Measurements from ENCODE around the gene MYO5A. TPM values are rescaled to one million over a fixed set of nuclear protein-coding genes. Genes with fewer than 3 reads are reported as not detected.
"Not testable (repeated sequence)": the region's sequence is repeated elsewhere in the genome, so short reads cannot be mapped to it uniquely, and the experiment has no call there.

MYO5A gene
- total RNA-seq, 2 experiments from 2014 or later = 28.5 to 36.3 TPM

DNA sequence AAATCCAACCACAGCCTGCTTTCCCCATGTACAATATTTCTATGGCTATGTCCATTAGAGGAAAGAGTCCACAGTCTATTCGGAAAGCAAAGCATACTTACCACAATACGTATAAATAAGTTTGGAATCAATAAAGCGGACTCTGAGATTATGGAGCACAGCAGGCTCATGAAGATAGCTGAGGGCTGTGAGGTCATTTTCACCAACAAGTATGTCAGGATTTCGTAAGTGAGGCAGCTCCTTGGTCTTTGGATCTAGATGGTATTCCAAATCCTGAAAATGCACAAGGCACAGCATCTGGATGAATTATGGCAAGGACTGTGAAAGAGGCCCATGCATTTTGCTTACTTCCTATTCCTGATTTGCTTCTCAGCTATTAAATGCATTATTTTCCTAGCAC is 100.4 kb downstream of the MYO5A start:
- H3K4me3 Mint-ChIP-seq = no peak overlapping the region
- H3K36me3 Mint-ChIP-seq = peaks cover 6% of the 10 kb centered on the region
- POLR2A ChIA-PET = interaction anchor here (0.8 kb wide), 1 partner anchor 17 kb away, joined by 3 read pairs; no protein-coding TSS in a partner anchor
- H3K9me3 Mint-ChIP-seq = no peaks in the 10 kb centered on the region
- no peak overlapping the region for H3K27ac Mint-ChIP-seq
- no peak for DNase-seq
- no peaks in the 10 kb centered on the region for H3K27me3 Mint-ChIP-seq
- ATAC-seq (ENCODE audit: low read depth) = no peak
- H3K4me1 Mint-ChIP-seq = peaks cover 4% of the 10 kb centered on the region

DNA sequence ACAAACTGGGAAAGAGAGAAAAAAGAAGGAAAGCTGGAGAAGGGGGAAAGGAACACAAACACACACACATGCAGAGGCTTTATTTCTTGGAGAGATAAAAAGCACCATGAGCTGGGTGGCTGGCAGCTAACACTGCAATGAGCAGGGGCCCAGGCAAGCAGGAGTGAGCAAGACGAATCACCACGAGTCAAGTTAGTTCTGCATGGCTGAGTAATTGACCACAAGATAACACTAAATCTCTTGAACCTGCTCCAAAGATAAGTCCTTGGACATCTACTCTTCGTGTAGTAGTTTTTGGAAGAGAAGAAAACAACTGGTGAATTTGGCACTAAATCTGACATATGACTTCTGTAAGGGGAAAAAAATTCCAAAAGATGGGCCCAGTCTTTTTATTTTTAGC is 100.9 kb downstream of the MYO5A start:
- Mint-ChIP-seq H3K4me1 (peaks cover 4% of the 10 kb centered on the region), H3K27me3 (no peaks in the 10 kb centered on the region), H3K9me3 (no peaks in the 10 kb centered on the region), H3K27ac (no peak overlapping the region), H3K36me3 (peaks cover 6% of the 10 kb centered on the region), H3K4me3 (no peak overlapping the region)
- DNase-seq (no peak), ATAC-seq (ENCODE audit: low read depth) (no peak)
- POLR2A ChIA-PET = interaction anchor here (0.8 kb wide), 1 partner anchor 16 kb away, joined by 3 read pairs; no protein-coding TSS in a partner anchor

DNA sequence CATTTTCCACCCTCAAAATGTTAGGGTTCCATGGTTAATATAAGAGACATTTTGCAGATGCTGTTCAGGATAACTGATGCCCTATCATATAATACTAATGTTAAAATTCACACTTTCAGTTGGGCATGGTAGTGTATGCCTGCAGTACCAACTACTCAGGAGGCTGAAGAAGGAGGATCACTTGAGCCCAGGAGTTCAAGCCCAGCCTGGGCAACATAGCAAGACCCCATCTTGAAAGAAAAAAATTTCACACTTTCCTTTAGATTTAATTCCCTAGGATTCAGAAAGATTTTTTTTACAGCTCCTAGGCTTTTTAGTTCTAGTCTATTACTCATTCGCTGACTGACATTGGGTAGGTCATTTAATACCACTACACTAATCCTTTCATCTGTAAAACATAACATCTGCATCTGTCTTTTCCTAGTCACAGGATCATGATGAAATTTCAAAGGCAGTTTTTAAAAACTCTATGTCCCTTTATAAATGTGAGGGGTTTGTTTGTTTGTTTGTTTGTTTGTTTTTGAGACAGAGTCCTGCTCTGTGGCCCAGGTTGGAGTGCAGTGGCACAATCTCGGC is 103.7 kb downstream of the MYO5A start:
- no peak for DNase-seq
- Mint-ChIP-seq H3K36me3 (peaks cover 8% of the 10 kb centered on the region), H3K27ac (no peak overlapping the region), H3K4me1 (peaks cover 2% of the 10 kb centered on the region), H3K4me3 (no peak overlapping the region), H3K9me3 (no peaks in the 10 kb centered on the region), H3K27me3 (no peaks in the 10 kb centered on the region)
- POLR2A ChIA-PET = no interaction called here
- no peak for ATAC-seq (ENCODE audit: low read depth)

DNA sequence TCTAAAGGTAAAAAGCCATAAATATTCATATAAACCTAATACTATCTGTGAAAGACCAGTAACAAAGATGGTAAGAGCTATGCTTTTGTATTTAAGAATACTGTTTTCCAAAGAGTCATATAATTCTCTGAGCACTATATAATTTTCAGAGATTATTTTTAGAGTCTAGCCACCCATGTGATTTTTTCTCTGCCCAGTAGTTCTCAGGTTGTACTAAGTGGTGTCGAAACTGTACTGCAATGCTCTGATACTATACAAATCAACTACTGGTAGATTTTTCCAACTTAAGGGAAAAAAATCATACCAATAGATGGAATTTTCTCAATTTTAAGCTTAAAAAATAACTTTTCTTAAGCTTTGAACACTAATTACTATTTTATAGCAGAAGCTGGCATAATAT is 104.8 kb downstream of the MYO5A start:
- H3K4me3 Mint-ChIP-seq = no peak overlapping the region
- POLR2A ChIA-PET = no interaction called here
- H3K27ac Mint-ChIP-seq = no peak overlapping the region
- no peak for DNase-seq
- no peak for ATAC-seq (ENCODE audit: low read depth)
- H3K36me3 Mint-ChIP-seq = peaks cover 6% of the 10 kb centered on the region
- H3K9me3 Mint-ChIP-seq = no peaks in the 10 kb centered on the region
- H3K27me3 Mint-ChIP-seq = no peaks in the 10 kb centered on the region
- peaks cover 10% of the 10 kb centered on the region for H3K4me1 Mint-ChIP-seq

DNA sequence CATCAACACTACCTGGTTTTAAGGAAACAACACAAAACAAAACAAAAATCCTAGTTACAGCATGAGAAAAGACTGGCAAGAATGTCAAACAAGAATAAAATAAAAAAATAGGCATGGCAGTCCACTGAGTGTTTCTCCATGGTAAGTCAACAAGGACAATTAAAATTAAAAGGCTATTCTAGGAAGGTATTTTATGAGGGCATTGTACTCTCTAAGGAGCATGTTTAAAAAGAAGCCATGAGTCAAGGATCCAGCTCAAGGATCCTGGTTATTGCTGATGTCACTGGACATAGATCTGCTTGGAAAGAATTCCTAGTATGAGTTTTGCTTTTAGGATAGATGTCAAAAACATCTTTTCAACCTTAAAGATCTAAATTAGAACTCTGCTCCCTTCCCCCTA is 106.7 kb downstream of the MYO5A start:
- H3K4me3 Mint-ChIP-seq = no peak overlapping the region
- H3K9me3 Mint-ChIP-seq = no peaks in the 10 kb centered on the region
- ATAC-seq (ENCODE audit: low read depth) (no peak), DNase-seq (no peak)
- POLR2A ChIA-PET = no interaction called here
- H3K27ac Mint-ChIP-seq = no peak overlapping the region
- peaks cover 12% of the 10 kb centered on the region for H3K4me1 Mint-ChIP-seq
- H3K27me3 Mint-ChIP-seq = no peaks in the 10 kb centered on the region
- peaks cover 15% of the 10 kb centered on the region for H3K36me3 Mint-ChIP-seq

DNA sequence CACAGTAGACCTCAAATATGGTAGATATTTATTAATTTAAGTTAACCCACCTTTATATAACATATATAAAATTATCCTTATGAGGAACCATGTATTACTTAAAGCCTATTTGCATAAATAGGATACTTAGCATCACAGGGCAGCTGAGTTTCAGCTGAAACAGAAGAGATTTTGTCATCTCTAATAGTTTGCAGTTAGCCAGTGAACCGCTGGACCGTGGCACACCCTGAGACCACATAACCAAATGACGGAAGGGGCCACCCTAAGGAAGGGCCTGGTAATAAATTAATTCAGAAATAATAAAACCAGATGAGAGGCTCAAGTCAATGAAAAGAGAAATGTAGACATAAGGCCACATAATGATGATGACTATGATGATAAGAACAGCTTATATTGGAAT is 107.7 kb downstream of the MYO5A start:
- peaks cover 12% of the 10 kb centered on the region for H3K4me1 Mint-ChIP-seq

DNA sequence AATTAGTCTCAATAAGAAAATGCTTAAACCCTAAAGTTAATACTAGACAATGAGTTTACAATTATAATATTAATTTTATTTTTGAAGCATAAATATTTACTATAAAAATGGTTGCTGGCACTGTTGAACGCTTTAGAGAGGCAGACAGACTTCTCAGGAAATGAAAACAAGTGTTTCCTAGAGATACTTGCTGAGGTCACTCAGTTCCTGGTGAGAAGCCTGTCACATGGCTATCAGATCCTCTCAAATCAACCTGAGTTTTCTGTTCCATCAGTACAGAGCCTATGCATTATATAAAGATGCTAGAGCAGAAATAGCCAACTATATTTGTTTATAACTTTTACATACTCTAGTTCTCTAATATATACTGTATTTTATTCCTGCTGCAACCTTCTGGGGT is 109.2 kb downstream of the MYO5A start:
- POLR2A ChIA-PET = no interaction called here
- no peaks in the 10 kb centered on the region for H3K27me3 Mint-ChIP-seq
- peaks cover 16% of the 10 kb centered on the region for H3K36me3 Mint-ChIP-seq
- DNase-seq (no peak), ATAC-seq (ENCODE audit: low read depth) (no peak)
- H3K4me1 Mint-ChIP-seq = peaks cover 12% of the 10 kb centered on the region
- no peaks in the 10 kb centered on the region for H3K9me3 Mint-ChIP-seq
- H3K4me3 Mint-ChIP-seq = no peak overlapping the region
- H3K27ac Mint-ChIP-seq = no peak overlapping the region

More for the DNA sequence above, 107.7 kb downstream of the MYO5A start:
- Mint-ChIP-seq H3K36me3 (peaks cover 16% of the 10 kb centered on the region), H3K9me3 (no peaks in the 10 kb centered on the region), H3K27me3 (no peaks in the 10 kb centered on the region), H3K4me3 (no peak overlapping the region), H3K27ac (no peak overlapping the region)
- DNase-seq (no peak), ATAC-seq (ENCODE audit: low read depth) (no peak)
- POLR2A ChIA-PET = no interaction called here

DNA sequence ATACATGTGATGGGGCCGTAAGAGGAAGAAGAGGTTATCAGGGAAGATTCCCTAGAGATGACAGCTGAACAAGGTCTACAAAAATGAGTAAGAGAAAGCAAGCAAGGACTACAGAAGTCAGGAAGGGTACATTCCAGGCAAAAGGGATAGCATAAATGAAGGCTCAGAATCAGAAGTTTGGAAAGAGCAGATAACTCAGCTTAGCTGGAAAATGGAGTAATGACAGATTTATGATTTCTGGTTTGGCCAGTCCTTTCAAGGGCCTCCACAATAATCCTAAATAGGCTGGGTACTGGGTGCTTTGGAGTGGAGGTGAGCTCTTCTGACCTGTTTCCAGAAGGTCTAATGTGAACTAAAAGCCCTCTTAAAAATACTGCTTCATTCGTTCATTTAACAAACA is 110.7 kb downstream of the MYO5A start:
- POLR2A ChIA-PET = no interaction called here
- no peaks in the 10 kb centered on the region for H3K27me3 Mint-ChIP-seq
- H3K9me3 Mint-ChIP-seq = no peaks in the 10 kb centered on the region
- H3K4me3 Mint-ChIP-seq = no peak overlapping the region
- peaks cover 16% of the 10 kb centered on the region for H3K36me3 Mint-ChIP-seq
- DNase-seq = no peak
- no peak overlapping the region for H3K27ac Mint-ChIP-seq
- H3K4me1 Mint-ChIP-seq = peaks cover 12% of the 10 kb centered on the region
- ATAC-seq (ENCODE audit: low read depth) = no peak

DNA sequence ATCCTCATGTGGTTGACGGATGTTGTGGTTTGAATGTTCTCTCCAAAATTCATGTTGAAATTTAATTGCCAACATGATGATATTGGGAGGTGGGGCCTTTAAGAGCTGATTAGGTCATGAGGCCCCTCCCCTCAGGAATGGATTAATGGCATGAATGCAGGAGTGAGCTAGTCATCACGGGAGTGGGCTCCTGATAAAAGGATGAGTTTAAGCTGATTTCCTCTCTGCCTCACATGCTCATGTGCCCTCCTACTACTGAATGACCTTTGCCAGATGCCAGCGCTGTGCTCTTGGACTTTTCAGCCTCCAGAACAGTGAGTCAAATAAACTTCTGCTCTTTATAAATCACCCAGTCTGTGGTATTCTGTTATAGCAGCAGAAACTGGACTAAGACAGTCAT is 111.2 kb downstream of the MYO5A start:
- Mint-ChIP-seq H3K27ac (no peak overlapping the region), H3K9me3 (no peaks in the 10 kb centered on the region), H3K4me3 (no peak overlapping the region), H3K36me3 (peaks cover 16% of the 10 kb centered on the region), H3K4me1 (peaks cover 12% of the 10 kb centered on the region), H3K27me3 (no peaks in the 10 kb centered on the region)
- no peak for ATAC-seq (ENCODE audit: low read depth)
- no peak for DNase-seq
- POLR2A ChIA-PET = no interaction called here

DNA sequence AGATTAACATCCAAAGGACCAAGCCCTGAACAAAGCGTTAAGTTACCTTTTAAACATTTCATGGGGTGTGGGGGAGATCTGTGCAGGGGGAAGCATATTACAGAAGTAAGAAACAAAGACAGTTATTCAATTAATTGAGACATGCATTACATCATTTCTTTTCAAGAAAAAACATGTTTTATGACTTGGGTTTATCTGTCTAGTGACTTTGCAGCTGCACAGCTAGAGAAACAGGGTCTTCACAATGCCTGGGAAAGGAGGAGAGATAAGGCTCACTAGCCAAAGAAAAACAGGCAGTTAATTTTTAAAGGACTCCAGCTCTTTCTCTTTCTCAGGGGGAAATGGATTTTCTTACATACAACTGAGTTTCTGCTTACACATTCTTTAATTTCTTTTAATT is 112.1 kb downstream of the MYO5A start:
- Mint-ChIP-seq H3K36me3 (peaks cover 12% of the 10 kb centered on the region), H3K4me1 (peaks cover 12% of the 10 kb centered on the region)
- H3K27ac Mint-ChIP-seq; ATAC-seq (ENCODE audit: low read depth); POLR2A ChIA-PET; H3K9me3 Mint-ChIP-seq; DNase-seq; H3K27me3 Mint-ChIP-seq; H3K4me3 Mint-ChIP-seq: not testable (repeated sequence)

DNA sequence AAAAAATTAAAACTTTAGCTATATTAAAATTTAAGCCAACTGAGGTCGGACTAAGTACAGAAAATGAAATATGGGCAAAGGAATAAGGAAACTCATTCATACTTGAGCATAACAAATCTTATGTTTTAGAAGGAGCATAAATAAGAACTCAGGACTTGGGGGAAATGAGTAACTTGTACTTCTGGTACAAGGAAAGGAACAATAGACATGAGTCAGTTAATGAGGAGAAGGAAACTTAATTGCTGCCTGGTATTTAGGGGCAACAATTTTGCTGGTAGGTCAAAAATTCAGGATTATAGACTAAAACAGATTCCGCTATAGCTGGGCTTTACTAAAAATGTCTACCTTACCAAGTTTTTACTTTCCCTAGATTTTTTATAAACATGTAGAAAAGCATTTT is 113.1 kb downstream of the MYO5A start:
- Mint-ChIP-seq H3K36me3 (peaks cover 12% of the 10 kb centered on the region), H3K4me3 (no peak overlapping the region), H3K9me3 (no peaks in the 10 kb centered on the region), H3K27me3 (no peaks in the 10 kb centered on the region), H3K4me1 (peaks cover 12% of the 10 kb centered on the region), H3K27ac (no peak overlapping the region)
- DNase-seq (no peak), ATAC-seq (ENCODE audit: low read depth) (no peak)
- POLR2A ChIA-PET = no interaction called here

DNA sequence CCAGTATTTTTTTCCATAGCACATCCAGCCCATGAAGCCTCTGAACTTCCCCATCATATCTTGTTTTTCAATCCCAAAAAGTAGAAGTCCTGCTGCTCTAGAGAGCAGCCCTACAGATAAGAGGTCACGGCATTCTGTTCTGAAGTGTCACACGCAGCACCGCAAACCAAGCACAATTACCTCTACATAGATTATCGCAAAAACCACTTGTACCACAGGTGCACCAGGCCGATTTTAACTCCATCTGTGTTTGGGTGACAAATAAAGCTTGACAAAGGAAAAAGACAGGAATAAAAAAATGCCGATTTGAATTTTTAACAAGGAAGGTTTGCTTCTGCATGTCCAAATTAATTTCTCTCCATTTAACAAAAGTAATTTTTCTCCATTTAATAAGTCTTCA is 113.7 kb downstream of the MYO5A start:
- peaks cover 10% of the 10 kb centered on the region for H3K4me1 Mint-ChIP-seq
- H3K4me3 Mint-ChIP-seq = no peak overlapping the region
- DNase-seq (no peak), ATAC-seq (ENCODE audit: low read depth) (no peak)
- POLR2A ChIA-PET = no interaction called here
- H3K9me3 Mint-ChIP-seq = no peaks in the 10 kb centered on the region
- peaks cover 12% of the 10 kb centered on the region for H3K36me3 Mint-ChIP-seq
- no peaks in the 10 kb centered on the region for H3K27me3 Mint-ChIP-seq
- H3K27ac Mint-ChIP-seq = no peak overlapping the region

DNA sequence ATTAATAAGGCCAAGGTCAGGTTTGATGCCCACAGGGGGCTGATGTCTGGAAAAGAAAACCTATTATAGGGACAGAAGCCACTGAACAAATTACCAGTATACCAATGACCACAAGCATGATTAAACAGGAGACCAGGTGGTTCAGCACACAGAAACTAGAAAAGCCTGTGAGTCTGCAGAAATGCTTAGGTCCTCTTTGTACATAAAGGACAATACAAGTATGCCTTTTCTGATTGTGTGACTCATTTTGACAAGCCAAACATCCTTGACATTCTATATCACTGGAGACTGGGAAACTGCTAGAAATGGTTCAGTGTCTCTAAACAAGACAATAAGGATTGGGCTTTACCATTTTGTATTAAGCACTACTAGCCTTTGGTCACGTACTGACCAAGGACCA is 119.9 kb downstream of the MYO5A start:
- Mint-ChIP-seq H3K27me3 (no peaks in the 10 kb centered on the region), H3K36me3 (peaks cover 9% of the 10 kb centered on the region), H3K4me1 (no peaks in the 10 kb centered on the region), H3K4me3 (no peak overlapping the region), H3K27ac (no peak overlapping the region), H3K9me3 (no peaks in the 10 kb centered on the region)
- ATAC-seq (ENCODE audit: low read depth) (no peak), DNase-seq (no peak)
- POLR2A ChIA-PET = no interaction called here

DNA sequence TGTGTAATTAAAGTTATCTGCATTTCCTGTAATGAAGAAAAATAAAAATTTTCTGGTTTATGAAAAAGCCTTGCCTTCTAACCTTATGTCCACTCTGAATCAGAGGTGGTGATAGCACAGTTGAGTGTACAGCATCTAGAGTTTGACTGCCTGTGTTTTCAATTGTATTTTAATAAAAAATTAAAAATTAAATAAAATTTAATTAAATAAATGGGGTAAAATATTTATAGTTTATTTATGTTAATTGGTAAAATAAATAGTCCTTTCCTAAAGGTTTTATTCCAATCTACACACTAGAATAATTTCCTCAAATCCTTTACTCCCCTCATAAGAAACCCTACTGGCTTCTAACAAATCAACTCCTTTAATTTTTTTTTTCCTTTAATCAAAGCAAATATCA is 121.3 kb downstream of the MYO5A start:
- peaks cover 13% of the 10 kb centered on the region for H3K36me3 Mint-ChIP-seq

DNA sequence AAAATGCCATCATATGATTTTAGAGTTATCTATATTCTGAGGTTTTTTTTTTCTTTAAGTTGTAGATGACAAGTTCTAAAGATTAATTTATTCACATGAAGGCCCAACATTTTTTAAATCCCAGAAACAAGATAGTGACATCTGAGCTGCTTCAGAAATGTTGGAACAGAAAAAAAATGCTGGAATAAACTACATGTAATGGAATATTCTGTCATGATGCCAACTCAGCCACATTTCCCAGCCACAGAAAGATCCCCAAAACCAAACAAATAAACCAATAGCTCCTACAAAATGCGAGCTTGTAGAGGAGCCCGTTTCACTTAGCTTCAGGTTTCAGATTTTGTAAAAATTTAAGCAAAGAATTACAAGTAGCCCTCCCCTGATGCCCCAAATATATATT is 122.1 kb downstream of the MYO5A start:
- no peak for ATAC-seq (ENCODE audit: low read depth)
- POLR2A ChIA-PET = no interaction called here
- Mint-ChIP-seq H3K27ac (no peak overlapping the region), H3K36me3 (peaks cover 13% of the 10 kb centered on the region), H3K27me3 (no peaks in the 10 kb centered on the region), H3K9me3 (no peaks in the 10 kb centered on the region), H3K4me3 (no peak overlapping the region), H3K4me1 (no peaks in the 10 kb centered on the region)
- DNase-seq = no peak

More for the DNA sequence above, 121.3 kb downstream of the MYO5A start:
- Mint-ChIP-seq H3K27me3 (no peaks in the 10 kb centered on the region), H3K9me3 (no peaks in the 10 kb centered on the region), H3K4me3 (no peak overlapping the region), H3K4me1 (no peaks in the 10 kb centered on the region), H3K27ac (no peak overlapping the region)
- ATAC-seq (ENCODE audit: low read depth) (no peak), DNase-seq (no peak)
- POLR2A ChIA-PET = no interaction called here
